GM23338 (cell line): ENCODE results near the gene ATP9B. TPM values are rescaled to one million over a fixed set of nuclear protein-coding genes. Genes with fewer than 3 reads are reported as not detected.

Experiments used
- ATAC-seq: fragments of 200-7000 bp; cut with Tn5 transposase; 3 replicates; pipeline ENCODE4 v1.9.1; 2020
- DNase-seq: peaks from one replicate; pipeline ENCODE4 v3.0.0-alpha.2; 2015; ENCODE audit warnings: low spot score
- H2AFZ ChIP-seq: fragments of 200-600 bp; sonication (generic); 2 replicates; pipeline ENCODE4 v1.8.0; 2016; ENCODE audit warnings: antibody characterized with exemption, mild to moderate bottlenecking, moderate library complexity
- H3F3A ChIP-seq: fragments of 200-600 bp; sonication (generic); replicated peaks from 2 replicates; pipeline ENCODE4 v1.8.0; 2017; ENCODE audit warnings: antibody characterized with exemption, mixed run types, low read depth
- H3K27ac ChIP-seq: fragments of 200-600 bp; sonication (generic); 2 replicates; pipeline ENCODE4 v1.6.1; 2016; ENCODE audit warnings: low read depth
- H3K27me3 ChIP-seq: fragments of 200-600 bp; sonication (generic); 2 replicates; pipeline ENCODE4 v1.8.0; 2016; ENCODE audit warnings: mild to moderate bottlenecking, mixed run types, moderate library complexity; ENCODE audit not compliant: insufficient read depth
- H3K36me3 ChIP-seq: fragments of 200-600 bp; sonication (generic); 2 replicates; pipeline ENCODE4 v1.8.0; 2016; ENCODE audit warnings: mild to moderate bottlenecking; ENCODE audit not compliant: insufficient read depth
- H3K4me1 ChIP-seq: fragments of 200-600 bp; sonication (generic); 2 replicates; pipeline ENCODE4 v1.8.0; 2016; ENCODE audit warnings: mild to moderate bottlenecking, moderate library complexity; ENCODE audit not compliant: insufficient read depth
- H3K4me2 ChIP-seq: fragments of 200-600 bp; sonication (generic); 2 replicates; pipeline ENCODE4 v1.7.1; 2017; ENCODE audit warnings: mixed run types
- H3K4me3 ChIP-seq: fragments of 200-600 bp; sonication (generic); 2 replicates; pipeline ENCODE4 v1.6.1; 2016; ENCODE audit warnings: mixed run types
- H3K79me2 ChIP-seq: fragments of 200-600 bp; sonication (generic); replicated peaks from 2 replicates; pipeline ENCODE4 v1.8.0; 2017; ENCODE audit warnings: mild to moderate bottlenecking; ENCODE audit not compliant: insufficient read depth
- H3K9me2 ChIP-seq: fragments of 200-600 bp; sonication (generic); 2 replicates; pipeline ENCODE4 v1.8.0; 2017; ENCODE audit not compliant: insufficient read depth
- H4K20me1 ChIP-seq: fragments of 200-600 bp; sonication (generic); replicated peaks from 2 replicates; pipeline ENCODE4 v1.8.0; 2017; ENCODE audit warnings: mild to moderate bottlenecking; ENCODE audit not compliant: insufficient read depth
- H3K27ac Mint-ChIP-seq: 2 replicates; pipeline ENCODE4 v1.8.0; 2020; ENCODE audit warnings: inconsistent platforms, mild to moderate bottlenecking, moderate library complexity, mixed read lengths
- H3K27me3 Mint-ChIP-seq: 3 replicates; pipeline ENCODE4 v1.8.0; 2022; ENCODE audit warnings: low read depth, mild to moderate bottlenecking, moderate library complexity, mixed read lengths, inconsistent platforms; ENCODE audit not compliant: insufficient read depth, poor library complexity
- H3K36me3 Mint-ChIP-seq: 3 replicates; pipeline ENCODE4 v1.8.0; 2021; ENCODE audit warnings: low read depth, mild to moderate bottlenecking, inconsistent platforms, moderate library complexity, mixed read lengths
- H3K4me1 Mint-ChIP-seq: 3 replicates; pipeline ENCODE4 v1.8.0; 2020; ENCODE audit warnings: mild to moderate bottlenecking, inconsistent platforms, mixed read lengths
- H3K4me3 Mint-ChIP-seq: 3 replicates; pipeline ENCODE4 v1.8.0; 2021; ENCODE audit warnings: moderate library complexity, mild to moderate bottlenecking, inconsistent platforms, mixed read lengths
- H3K9me3 Mint-ChIP-seq: 3 replicates; pipeline ENCODE4 v1.8.0; 2020; ENCODE audit warnings: moderate library complexity, mild to moderate bottlenecking, inconsistent platforms, mixed read lengths
- CREB1 ChIP-seq: fragments of 250-450 bp; sonication (Bioruptor Pico); IDR thresholded peaks from 2 replicates; pipeline ENCODE4 v1.5.0; 2020; ENCODE audit warnings: low read depth, mild to moderate bottlenecking, moderate library complexity
- EZH2 ChIP-seq: fragments of 200-600 bp; sonication (generic); IDR thresholded peaks from one replicate; pipeline ENCODE4 v1.8.0; 2017; ENCODE audit warnings: antibody characterized with exemption, mild to moderate bottlenecking, low read depth; ENCODE audit not compliant: unreplicated experiment
- JUNB ChIP-seq: IDR thresholded peaks from one replicate; pipeline ENCODE4 v1.6.1; 2016; ENCODE audit warnings: antibody characterized with exemption; ENCODE audit not compliant: unreplicated experiment
- NANOG ChIP-seq: IDR thresholded peaks from 2 replicates; pipeline ENCODE4 v1.6.1; 2016; ENCODE audit warnings: antibody characterized with exemption, borderline replicate concordance
- POLR2AphosphoS5 ChIP-seq: IDR thresholded peaks from 2 replicates; pipeline ENCODE4 v1.6.1; 2016; ENCODE audit warnings: antibody characterized with exemption, low read depth
- STAT1 ChIP-seq: IDR thresholded peaks from one replicate; pipeline ENCODE4 v1.6.1; 2016; ENCODE audit warnings: antibody characterized with exemption; ENCODE audit not compliant: unreplicated experiment
- ZNF114 ChIP-seq: fragments of 250-450 bp; sonication (Bioruptor Pico); IDR thresholded peaks from 2 replicates; pipeline ENCODE4 v1.5.0; 2020; ENCODE audit warnings: mild to moderate bottlenecking, moderate library complexity
- ZNF331 ChIP-seq: fragments of 250-450 bp; sonication (Bioruptor Pico); IDR thresholded peaks from 2 replicates; pipeline ENCODE4 v1.5.0; 2020; ENCODE audit warnings: low read depth, mild to moderate bottlenecking, moderate library complexity
- polyA plus RNA-seq: library from polyadenylated mRNA; unstranded; fragments of >200 nt; fragmentation: Nextera tagmentation; extraction: Ambion mirVana; gene quantifications from 2 replicates; pipeline ENCODE4 v1.2.1, GENCODE V29; 2016
- total RNA-seq: library from RNA; depleted of rRNA; stranded (reverse); fragments of >200 nt; shearing (Covaris generic); gene quantifications from 2 replicates; pipeline ENCODE4 v1.2.3, GENCODE V29; 2014
- TF ChIP-seq, protein P1 (sequence below): IDR thresholded peaks from one replicate; pipeline ENCODE4 v1.6.1; 2018; ENCODE audit warnings: antibody characterized with exemption; ENCODE audit not compliant: unreplicated experiment
- TF ChIP-seq, protein P2 (sequence below): fragments of 250-450 bp; sonication (Bioruptor Pico); IDR thresholded peaks from 2 replicates; pipeline ENCODE4 v1.5.0; 2020; ENCODE audit warnings: mild to moderate bottlenecking, moderate library complexity
- TF ChIP-seq, protein P3 (sequence below): IDR thresholded peaks from 2 replicates; pipeline ENCODE4 v1.6.1; 2016; ENCODE audit warnings: antibody characterized with exemption

ATP9B gene
- total and polyA plus RNA-seq, 2 experiments from 2014 or later: 14.2 to 25.6 TPM

DNA sequence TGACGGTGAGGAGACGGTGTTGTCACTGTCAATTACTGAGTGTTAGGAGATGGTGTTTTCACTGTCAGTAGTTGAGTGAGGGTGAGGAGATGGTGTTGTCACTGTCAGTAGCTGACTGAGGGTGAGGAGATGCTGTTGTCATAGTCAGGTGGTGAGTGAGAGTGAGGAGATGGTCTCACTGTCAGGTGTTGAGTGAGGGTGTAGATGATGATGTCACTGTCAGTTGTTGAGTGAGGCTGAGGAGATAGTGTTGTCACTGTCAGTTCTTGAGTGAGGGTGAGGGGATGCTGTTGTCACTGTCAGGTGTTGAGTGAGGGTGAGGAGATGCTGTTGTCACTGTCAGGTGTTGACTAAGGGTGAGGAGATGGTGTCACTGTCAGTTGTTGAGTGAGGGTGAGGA lies 3.4 kb upstream of the ATP9B start (continued):
- TF ChIP-seq, protein P1, sequence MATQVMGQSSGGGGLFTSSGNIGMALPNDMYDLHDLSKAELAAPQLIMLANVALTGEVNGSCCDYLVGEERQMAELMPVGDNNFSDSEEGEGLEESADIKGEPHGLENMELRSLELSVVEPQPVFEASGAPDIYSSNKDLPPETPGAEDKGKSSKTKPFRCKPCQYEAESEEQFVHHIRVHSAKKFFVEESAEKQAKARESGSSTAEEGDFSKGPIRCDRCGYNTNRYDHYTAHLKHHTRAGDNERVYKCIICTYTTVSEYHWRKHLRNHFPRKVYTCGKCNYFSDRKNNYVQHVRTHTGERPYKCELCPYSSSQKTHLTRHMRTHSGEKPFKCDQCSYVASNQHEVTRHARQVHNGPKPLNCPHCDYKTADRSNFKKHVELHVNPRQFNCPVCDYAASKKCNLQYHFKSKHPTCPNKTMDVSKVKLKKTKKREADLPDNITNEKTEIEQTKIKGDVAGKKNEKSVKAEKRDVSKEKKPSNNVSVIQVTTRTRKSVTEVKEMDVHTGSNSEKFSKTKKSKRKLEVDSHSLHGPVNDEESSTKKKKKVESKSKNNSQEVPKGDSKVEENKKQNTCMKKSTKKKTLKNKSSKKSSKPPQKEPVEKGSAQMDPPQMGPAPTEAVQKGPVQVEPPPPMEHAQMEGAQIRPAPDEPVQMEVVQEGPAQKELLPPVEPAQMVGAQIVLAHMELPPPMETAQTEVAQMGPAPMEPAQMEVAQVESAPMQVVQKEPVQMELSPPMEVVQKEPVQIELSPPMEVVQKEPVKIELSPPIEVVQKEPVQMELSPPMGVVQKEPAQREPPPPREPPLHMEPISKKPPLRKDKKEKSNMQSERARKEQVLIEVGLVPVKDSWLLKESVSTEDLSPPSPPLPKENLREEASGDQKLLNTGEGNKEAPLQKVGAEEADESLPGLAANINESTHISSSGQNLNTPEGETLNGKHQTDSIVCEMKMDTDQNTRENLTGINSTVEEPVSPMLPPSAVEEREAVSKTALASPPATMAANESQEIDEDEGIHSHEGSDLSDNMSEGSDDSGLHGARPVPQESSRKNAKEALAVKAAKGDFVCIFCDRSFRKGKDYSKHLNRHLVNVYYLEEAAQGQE: no peak
- no peak for TF ChIP-seq JUNB
- TF ChIP-seq ZNF331 (CRISPR knock-in tag): no peak
- no peak for TF ChIP-seq POLR2AphosphoS5

DNA sequence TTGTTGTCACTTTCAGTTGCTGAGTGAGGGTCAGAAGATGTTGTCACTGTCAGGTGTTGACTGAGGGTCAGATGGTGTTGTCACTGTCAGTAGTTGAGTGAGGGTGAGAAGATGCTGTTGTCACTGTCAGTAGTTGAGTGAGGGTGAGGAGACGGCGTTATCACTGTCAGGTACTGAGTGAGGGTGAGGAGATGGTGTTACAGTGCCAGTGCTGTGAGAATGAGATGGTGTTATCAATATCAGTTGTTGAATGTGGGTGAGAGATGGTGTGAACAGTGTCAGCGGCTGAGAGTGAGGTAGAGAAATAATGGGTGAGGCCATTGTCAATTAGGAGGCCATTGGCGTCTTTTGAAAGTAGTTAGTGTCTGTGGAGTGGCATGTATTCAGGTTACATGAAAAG lies 1.6 kb upstream of the ATP9B start:
- Mint-ChIP-seq H3K9me3 (peaks cover 43% of the 10 kb centered on the region), H3K4me1 (peaks cover 4% of the 10 kb centered on the region), H3K27ac (no peak overlapping the region), H3K36me3 (peaks cover 36% of the 10 kb centered on the region), H3K4me3 (peak overlapping the region; percentile 54), H3K27me3 (peaks cover 14% of the 10 kb centered on the region)
- peaks cover 31% of the 10 kb centered on the region for H3K79me2 ChIP-seq
- H3K9me2 ChIP-seq: no peaks in the 10 kb centered on the region
- no peak overlapping the region for H2AFZ ChIP-seq
- ATAC-seq (no peak), DNase-seq (no peak)
- no peaks in the 10 kb centered on the region for H3F3A ChIP-seq
- H3K4me3 ChIP-seq: no peak overlapping the region
- peaks cover 4% of the 10 kb centered on the region for H3K4me1 ChIP-seq
- H3K4me2 ChIP-seq: no peak overlapping the region; the same call in 1 of the 2 replicates
- H3K36me3 ChIP-seq: no peaks in the 10 kb centered on the region
- H3K27ac ChIP-seq: no peak overlapping the region
- H3K27me3 ChIP-seq: no peaks in the 10 kb centered on the region
- no peaks in the 10 kb centered on the region for H4K20me1 ChIP-seq
- TF ChIP-seq STAT1: no peak
- TF ChIP-seq, protein P1: no peak
- TF ChIP-seq, protein P2, sequence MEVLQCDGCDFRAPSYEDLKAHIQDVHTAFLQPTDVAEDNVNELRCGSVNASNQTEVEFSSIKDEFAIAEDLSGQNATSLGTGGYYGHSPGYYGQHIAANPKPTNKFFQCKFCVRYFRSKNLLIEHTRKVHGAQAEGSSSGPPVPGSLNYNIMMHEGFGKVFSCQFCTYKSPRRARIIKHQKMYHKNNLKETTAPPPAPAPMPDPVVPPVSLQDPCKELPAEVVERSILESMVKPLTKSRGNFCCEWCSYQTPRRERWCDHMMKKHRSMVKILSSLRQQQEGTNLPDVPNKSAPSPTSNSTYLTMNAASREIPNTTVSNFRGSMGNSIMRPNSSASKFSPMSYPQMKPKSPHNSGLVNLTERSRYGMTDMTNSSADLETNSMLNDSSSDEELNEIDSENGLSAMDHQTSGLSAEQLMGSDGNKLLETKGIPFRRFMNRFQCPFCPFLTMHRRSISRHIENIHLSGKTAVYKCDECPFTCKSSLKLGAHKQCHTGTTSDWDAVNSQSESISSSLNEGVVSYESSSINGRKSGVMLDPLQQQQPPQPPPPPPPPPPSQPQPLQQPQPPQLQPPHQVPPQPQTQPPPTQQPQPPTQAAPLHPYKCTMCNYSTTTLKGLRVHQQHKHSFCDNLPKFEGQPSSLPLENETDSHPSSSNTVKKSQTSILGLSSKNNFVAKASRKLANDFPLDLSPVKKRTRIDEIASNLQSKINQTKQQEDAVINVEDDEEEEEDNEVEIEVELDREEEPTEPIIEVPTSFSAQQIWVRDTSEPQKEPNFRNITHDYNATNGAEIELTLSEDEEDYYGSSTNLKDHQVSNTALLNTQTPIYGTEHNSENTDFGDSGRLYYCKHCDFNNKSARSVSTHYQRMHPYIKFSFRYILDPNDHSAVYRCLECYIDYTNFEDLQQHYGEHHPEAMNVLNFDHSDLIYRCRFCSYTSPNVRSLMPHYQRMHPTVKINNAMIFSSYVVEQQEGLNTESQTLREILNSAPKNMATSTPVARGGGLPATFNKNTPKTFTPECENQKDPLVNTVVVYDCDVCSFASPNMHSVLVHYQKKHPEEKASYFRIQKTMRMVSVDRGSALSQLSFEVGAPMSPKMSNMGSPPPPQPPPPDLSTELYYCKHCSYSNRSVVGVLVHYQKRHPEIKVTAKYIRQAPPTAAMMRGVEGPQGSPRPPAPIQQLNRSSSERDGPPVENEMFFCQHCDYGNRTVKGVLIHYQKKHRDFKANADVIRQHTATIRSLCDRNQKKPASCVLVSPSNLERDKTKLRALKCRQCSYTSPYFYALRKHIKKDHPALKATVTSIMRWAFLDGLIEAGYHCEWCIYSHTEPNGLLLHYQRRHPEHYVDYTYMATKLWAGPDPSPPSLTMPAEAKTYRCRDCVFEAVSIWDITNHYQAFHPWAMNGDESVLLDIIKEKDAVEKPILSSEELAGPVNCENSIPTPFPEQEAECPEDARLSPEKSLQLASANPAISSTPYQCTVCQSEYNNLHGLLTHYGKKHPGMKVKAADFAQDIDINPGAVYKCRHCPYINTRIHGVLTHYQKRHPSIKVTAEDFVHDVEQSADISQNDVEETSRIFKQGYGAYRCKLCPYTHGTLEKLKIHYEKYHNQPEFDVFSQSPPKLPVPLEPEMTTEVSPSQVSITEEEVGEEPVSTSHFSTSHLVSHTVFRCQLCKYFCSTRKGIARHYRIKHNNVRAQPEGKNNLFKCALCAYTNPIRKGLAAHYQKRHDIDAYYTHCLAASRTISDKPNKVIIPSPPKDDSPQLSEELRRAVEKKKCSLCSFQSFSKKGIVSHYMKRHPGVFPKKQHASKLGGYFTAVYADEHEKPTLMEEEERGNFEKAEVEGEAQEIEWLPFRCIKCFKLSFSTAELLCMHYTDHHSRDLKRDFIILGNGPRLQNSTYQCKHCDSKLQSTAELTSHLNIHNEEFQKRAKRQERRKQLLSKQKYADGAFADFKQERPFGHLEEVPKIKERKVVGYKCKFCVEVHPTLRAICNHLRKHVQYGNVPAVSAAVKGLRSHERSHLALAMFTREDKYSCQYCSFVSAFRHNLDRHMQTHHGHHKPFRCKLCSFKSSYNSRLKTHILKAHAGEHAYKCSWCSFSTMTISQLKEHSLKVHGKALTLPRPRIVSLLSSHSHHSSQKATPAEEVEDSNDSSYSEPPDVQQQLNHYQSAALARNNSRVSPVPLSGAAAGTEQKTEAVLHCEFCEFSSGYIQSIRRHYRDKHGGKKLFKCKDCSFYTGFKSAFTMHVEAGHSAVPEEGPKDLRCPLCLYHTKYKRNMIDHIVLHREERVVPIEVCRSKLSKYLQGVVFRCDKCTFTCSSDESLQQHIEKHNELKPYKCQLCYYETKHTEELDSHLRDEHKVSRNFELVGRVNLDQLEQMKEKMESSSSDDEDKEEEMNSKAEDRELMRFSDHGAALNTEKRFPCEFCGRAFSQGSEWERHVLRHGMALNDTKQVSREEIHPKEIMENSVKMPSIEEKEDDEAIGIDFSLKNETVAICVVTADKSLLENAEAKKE (CRISPR knock-in tag): no peak
- TF ChIP-seq ZNF114 (CRISPR knock-in tag): no peak
- no peak for TF ChIP-seq POLR2AphosphoS5
- no peak for TF ChIP-seq CREB1 (CRISPR knock-in tag)
- no peak for TF ChIP-seq NANOG
- no peak for TF ChIP-seq JUNB
- TF ChIP-seq, protein P3, sequence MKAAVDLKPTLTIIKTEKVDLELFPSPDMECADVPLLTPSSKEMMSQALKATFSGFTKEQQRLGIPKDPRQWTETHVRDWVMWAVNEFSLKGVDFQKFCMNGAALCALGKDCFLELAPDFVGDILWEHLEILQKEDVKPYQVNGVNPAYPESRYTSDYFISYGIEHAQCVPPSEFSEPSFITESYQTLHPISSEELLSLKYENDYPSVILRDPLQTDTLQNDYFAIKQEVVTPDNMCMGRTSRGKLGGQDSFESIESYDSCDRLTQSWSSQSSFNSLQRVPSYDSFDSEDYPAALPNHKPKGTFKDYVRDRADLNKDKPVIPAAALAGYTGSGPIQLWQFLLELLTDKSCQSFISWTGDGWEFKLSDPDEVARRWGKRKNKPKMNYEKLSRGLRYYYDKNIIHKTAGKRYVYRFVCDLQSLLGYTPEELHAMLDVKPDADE: no peak
- TF ChIP-seq ZNF331 (CRISPR knock-in tag): no peak
- no peak for TF ChIP-seq EZH2
